Measurements from ENCODE around the gene CLEC4C.

DNA sequence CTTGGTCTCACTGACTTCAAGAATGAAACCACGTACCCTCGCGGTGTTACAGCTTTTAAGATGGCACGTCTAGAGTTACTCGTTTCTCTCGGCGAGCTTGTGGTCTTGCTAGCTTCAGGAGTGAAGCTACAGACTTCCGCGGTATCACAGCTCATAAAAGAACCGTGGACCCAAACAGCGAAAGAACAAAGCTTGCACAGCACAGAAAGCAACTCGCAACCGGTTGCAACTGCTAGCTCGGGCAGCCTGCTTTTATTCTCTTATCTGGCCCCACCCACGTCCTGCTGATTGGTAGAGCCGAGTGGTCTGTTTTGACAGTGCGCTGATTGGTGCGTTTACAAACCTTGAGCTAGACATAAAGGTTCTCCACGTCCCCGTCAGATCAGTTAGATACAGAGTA is 4.2 kb upstream of the CLEC4C start:
- TF ChIP-seq U2AF2 (IDR thresholded peaks at IDR 0.05; ENCODE audit: low read depth, low read length) (no peak), CTCF (CRISPR knock-in tag; IDR thresholded peaks at IDR 0.05) (no peak), ZNF207 (IDR thresholded peaks at IDR 0.05; ENCODE audit: borderline replicate concordance) (no peak), ZFP36 (IDR thresholded peaks at IDR 0.05; ENCODE audit: borderline replicate concordance, low read depth, low read length, partially characterized antibody) (no peak), CEBPB (IDR thresholded peaks at IDR 0.05; ENCODE audit: borderline replicate concordance, low read depth, low read length) (no peak), ETV6 (CRISPR knock-in tag; conservative IDR thresholded peaks at IDR 0.05) (no peak), SIN3A (IDR thresholded peaks at IDR 0.05; ENCODE audit: borderline replicate concordance, low read depth, low read length) (no peak)

Data from HepG2 (cell line).